Gastroesophageal sphincter (tissue), 4 donors: ENCODE results near the gene SCCPDH. TPM values are rescaled to one million over a fixed set of nuclear protein-coding genes. Genes with fewer than 3 reads are reported as not detected.
"Not testable (repeated sequence)": the region's sequence is repeated elsewhere in the genome, so short reads cannot be mapped to it uniquely, and the experiment has no call there.

Experiments used
- ATAC-seq: fragments of 150-250 bp; one replicate; pipeline ENCODE4 v1.9.1; 2016; ENCODE audit warnings: mild to moderate bottlenecking, moderate library complexity
- H3K27ac ChIP-seq, 4 donors: fragments of 200-600 bp; sonication (generic) in 3 of 4; 1 replicate in 3 of 4; 2 replicates in 1 of 4; pipeline ENCODE4 v1.5.1; 2016 to 2019
- H3K27me3 ChIP-seq: fragments of 200-600 bp; sonication (generic); one replicate; pipeline ENCODE4 v1.5.1; 2019
- H3K36me3 ChIP-seq, 2 donors: fragments of 200-600 bp; sonication (generic); one replicate each; pipeline ENCODE4 v1.5.1; 2019; ENCODE audit warnings: control low read depth in 1 of 2
- H3K4me1 ChIP-seq, 3 donors: fragments of 200-600 bp; sonication (generic); 1 replicate in 2 of 3; 2 replicates in 1 of 3; pipeline ENCODE4 v1.5.1; 2016 to 2019; ENCODE audit warnings: control low read depth in 2 of 3
- H3K4me3 ChIP-seq, 2 donors: fragments of 200-600 bp; sonication (generic); one replicate each; pipeline ENCODE4 v1.5.1; 2019; ENCODE audit warnings: mild to moderate bottlenecking in 1 of 2, moderate library complexity in 1 of 2
- H3K9me3 ChIP-seq, 3 donors: fragments of 200-600 bp; sonication (generic); one replicate each; pipeline ENCODE4 v1.5.1; 2017 to 2019; ENCODE audit warnings: control low read depth in 2 of 3
- CTCF ChIP-seq, 4 experiments: fragments of 200-600 bp in 2 of 4; fragments of 450-650 bp in 2 of 4; sonication (generic) in 1 of 4; IDR thresholded peaks; one replicate each; pipeline ENCODE4 v1.5.1; 2017 to 2019; ENCODE audit warnings: antibody characterized with exemption in 4 of 4, mild to moderate bottlenecking in 2 of 4, moderate library complexity in 2 of 4
- EP300 ChIP-seq: sonication (generic); formaldehyde crosslinking; IDR thresholded peaks from one replicate; pipeline ENCODE4 v1.6.1; 2017; ENCODE audit warnings: antibody characterized with exemption, mild to moderate bottlenecking
- POLR2A ChIP-seq, 2 donors: fragments of 450-650 bp; IDR thresholded peaks; one replicate each; pipeline ENCODE4 v1.6.1; 2017; ENCODE audit warnings: antibody characterized with exemption in 2 of 2, mild to moderate bottlenecking in 2 of 2, moderate library complexity in 1 of 2
- POLR2AphosphoS5 ChIP-seq: sonication (generic); formaldehyde crosslinking; IDR thresholded peaks from one replicate; pipeline ENCODE4 v1.6.1; 2017; ENCODE audit warnings: antibody characterized with exemption
- WGBS, 2 donors: methylation state at CpG; one replicate each; pipeline ENCODE4 v1.1.5; 2018; ENCODE audit warnings: low coverage in 1 of 2; 5-methylcytosine and 5-hydroxymethylcytosine counted together
- total RNA-seq, 4 donors: library from RNA; depleted of rRNA; stranded (reverse); fragments of >200 nt; gene quantifications; one replicate each; pipeline ENCODE4 v1.1.0, GENCODE V29; 2016

SCCPDH gene
- total RNA-seq, 4 donors from 2014 or later, result 21.3 to 32.2 (median 23.1) TPM

- 92 to 97% methylated on average over 2 to 4 of the region's 4 CpGs for WGBS, 2 donors
Observed at GRCh38 chr1:246709196-246709595, 15.0 kb upstream of the SCCPDH start.

GRCh38 chr1:246709835-246710234 lies 14.4 kb upstream of the SCCPDH start:
- no peak overlapping the region for H3K27ac ChIP-seq
- ATAC-seq, result no peak

More at GRCh38 chr1:246709196-246709595, 15.0 kb upstream of the SCCPDH start:
- Histone ChIP-seq H3K36me3 (no peaks in the 10 kb centered on the region), H3K4me1 (no peaks in the 10 kb centered on the region), H3K27ac (no peak overlapping the region), H3K27me3 (no peaks in the 10 kb centered on the region), H3K4me3 (no peak overlapping the region), H3K9me3 (no peaks in the 10 kb centered on the region)
- no peak for TF ChIP-seq POLR2AphosphoS5
- TF ChIP-seq POLR2A (IDR thresholded peaks at IDR 0.05), result no peak
- no peak for TF ChIP-seq EP300
- TF ChIP-seq CTCF (IDR thresholded peaks at IDR 0.05), result no peak
- no peak for ATAC-seq

GRCh38 chr1:246711548-246712003 lies 12.6 kb upstream of the SCCPDH start:
- H3K4me3 ChIP-seq, result no peak overlapping the region
- no peak for TF ChIP-seq CTCF (IDR thresholded peaks at IDR 0.05)
- no peak for TF ChIP-seq EP300
- TF ChIP-seq POLR2A (IDR thresholded peaks at IDR 0.05), result no peak
- no peak for TF ChIP-seq POLR2AphosphoS5
- H3K9me3 ChIP-seq, result no peaks in the 10 kb centered on the region
- H3K4me1 ChIP-seq, result no peaks in the 10 kb centered on the region
- no peak overlapping the region for H3K27ac ChIP-seq
- no peak for ATAC-seq
- H3K27me3 ChIP-seq, result no peaks in the 10 kb centered on the region
- H3K36me3 ChIP-seq, result no peaks in the 10 kb centered on the region
- 80% methylated on average over 1 of the region's 3 CpGs for WGBS, 2 donors

More at GRCh38 chr1:246709835-246710234, 14.4 kb upstream of the SCCPDH start:
- H3K4me3 ChIP-seq, result no peak overlapping the region
- H3K4me1 ChIP-seq, result no peaks in the 10 kb centered on the region
- H3K36me3 ChIP-seq, result no peaks in the 10 kb centered on the region
- TF ChIP-seq POLR2A (IDR thresholded peaks at IDR 0.05) (no peak), POLR2AphosphoS5 (no peak), EP300 (no peak), CTCF (IDR thresholded peaks at IDR 0.05) (no peak)
- H3K27me3 ChIP-seq, result no peaks in the 10 kb centered on the region
- no peaks in the 10 kb centered on the region for H3K9me3 ChIP-seq
- 45 to 83% methylated on average over 1 to 2 of the region's 2 CpGs for WGBS, 2 donors

GRCh38 chr1:246712428-246712827 lies 11.8 kb upstream of the SCCPDH start:
- ATAC-seq, H3K36me3 ChIP-seq, H3K27me3 ChIP-seq, H3K4me3 ChIP-seq, H3K27ac ChIP-seq, H3K9me3 ChIP-seq, H3K4me1 ChIP-seq: not testable (repeated sequence)
- 84% methylated on average over 5 of the region's 5 CpGs; no CpG with 5 or more reads in 1 of the 2 donors for WGBS, 2 donors

GRCh38 chr1:246719361-246719760 lies 4.8 kb upstream of the SCCPDH start:
- not testable (repeated sequence) for H3K27ac ChIP-seq, H3K27me3 ChIP-seq, ATAC-seq, H3K4me1 ChIP-seq, H3K36me3 ChIP-seq, H3K4me3 ChIP-seq, H3K9me3 ChIP-seq
- WGBS, 2 donors, result 80% methylated on average over 1 of the region's 2 CpGs; no CpG with 5 or more reads in 1 of the 2 donors

- 78 to 87% methylated on average over 6 to 7 of the region's 7 CpGs for WGBS, 2 donors
- not testable (repeated sequence) for H3K27me3 ChIP-seq, ATAC-seq
Observed at GRCh38 chr1:246720814-246721213, 3.4 kb upstream of the SCCPDH start.

More at GRCh38 chr1:246720814-246721213, 3.4 kb upstream of the SCCPDH start:
- H3K36me3 ChIP-seq, H3K27ac ChIP-seq, H3K4me3 ChIP-seq, H3K9me3 ChIP-seq: not testable (repeated sequence)
- H3K4me1 ChIP-seq, result peaks cover 0 to 15% (median 1%) of the 10 kb centered on the region in 3 donors
